NCI-H82 (cell line): Measurements from ENCODE around the gene MYO18B.

Experiments
- DNase-seq: peaks from one replicate; lab custom pipeline; 2025; lab: John Stamatoyannopoulos, UW

Gene MYO18B

DNA sequence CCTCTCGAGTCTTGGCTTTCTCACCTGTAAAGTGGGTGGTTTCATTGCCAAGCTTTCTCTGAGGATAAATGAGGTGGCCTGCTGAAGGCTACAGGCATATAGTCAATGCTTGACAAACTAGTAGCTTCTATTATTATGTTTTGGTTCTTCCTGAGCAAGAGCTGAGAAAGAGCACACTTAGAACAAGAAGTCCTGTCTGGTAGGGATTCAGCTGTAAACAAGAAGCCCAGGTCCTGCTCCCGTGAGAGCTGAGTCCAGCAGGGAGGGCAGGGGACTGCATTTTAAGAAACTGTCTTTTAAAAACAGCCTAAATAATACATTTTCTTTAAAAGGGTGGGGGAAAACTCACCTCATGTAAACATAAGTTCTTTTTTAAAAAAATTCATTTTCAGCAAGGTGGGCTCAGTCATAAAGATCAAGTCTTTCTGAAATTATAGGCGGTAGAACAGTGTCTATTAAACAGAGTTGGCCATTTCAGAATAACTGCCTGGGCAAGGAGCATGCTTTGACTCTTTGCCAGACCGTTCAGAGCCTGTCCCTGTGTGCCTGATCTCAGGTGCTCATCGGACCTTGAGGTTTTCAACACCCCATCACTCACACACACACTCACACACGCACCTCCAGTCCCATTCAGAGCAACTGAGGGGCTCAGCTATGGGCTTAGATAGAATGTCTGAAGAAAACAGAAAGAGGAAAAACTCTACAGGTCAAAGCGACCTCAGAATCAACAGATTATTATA lies 29.2 kb upstream of the MYO18B start:
- DNase-seq: no peak

DNA sequence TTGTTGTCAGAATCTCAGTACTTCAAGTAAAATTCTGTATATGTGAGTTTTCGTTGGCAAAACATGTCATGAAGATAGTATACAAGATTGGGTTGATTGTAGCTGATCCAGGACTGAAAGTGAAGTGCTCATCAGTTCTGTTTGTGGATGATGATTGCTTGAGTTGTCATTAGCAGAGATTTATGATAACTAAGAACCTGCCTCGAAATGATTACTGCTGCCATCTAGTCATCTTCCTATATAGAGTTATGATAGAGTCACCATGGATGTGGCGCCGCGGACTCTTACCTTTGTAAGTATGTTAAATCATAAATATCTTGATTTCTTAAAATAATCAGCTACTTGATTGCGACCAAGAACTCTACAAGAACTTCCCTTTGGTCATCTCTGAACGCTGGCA lies 27.9 kb upstream of the MYO18B start:
- DNase-seq: no peak

DNA sequence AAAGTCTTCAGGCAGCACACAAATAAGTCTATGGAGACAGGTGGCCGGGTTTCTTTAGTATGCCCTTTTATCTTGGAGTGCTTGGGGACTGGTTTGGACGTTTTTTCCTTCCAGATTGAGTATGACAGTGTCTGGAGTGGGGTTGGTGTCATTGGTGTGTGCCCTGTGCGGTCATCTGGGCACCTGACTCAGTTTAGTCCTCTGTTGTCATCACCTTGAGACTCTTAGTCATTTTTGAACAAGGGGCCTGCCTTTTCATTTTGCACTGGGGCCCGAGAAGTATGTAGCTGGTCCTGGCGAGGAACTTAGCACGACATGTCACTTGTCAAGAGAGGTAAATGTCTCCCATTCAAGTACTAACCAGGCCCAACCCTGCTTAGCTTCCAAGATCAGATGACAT lies 27.2 kb upstream of the MYO18B start:
- DNase-seq: no peak

DNA sequence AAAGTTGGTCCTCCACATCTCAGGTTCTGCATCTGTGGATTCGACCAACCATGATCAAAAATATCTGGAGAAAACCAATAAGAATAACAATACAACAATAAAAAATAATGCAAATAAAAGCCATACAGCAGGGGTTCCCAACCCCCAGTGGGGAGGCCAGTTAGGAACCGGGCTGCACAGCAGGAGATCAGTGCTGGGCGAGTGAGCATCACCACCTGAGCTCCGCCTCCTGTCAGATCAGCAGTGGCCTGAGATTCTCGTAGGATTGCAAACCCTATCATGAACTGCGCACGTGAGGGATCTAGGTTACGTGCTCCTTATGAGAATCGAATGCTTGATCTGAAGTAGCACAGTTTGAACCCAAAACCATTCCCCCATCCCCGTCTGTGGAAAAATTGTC lies 25.4 kb upstream of the MYO18B start:
- peak; percentile 22 for DNase-seq

DNA sequence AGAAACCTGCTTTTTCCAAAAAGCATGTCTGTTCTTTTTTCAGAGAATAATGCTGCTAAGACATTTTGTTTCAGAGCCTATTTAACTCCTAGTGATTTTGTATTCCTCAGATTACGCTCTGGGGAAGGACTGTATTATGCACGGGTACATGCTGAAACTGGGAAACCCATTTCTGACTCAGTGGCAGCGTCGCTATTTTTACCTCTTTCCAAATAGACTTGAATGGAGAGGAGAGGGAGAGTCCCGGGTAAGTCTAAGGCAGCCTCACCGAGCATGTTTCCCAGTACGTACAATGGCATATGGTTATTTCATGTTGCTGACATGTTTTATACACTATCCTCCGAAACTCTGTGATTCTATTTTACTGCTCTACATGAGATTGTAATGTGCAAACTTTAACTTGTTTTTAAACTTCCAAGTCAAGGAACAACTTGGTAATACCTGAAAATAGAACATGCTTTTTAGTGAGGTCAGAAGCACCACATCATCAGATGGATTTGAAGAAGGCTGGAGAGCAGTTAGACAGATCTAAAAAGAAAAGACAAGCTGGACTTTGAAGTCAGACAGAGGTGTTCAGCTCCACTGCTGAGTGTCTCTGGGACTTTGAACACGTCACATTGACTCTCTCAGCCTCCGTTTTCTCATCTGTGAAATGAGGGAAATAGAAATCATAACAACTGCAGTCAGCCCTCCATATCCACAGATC lies 23.7 kb upstream of the MYO18B start:
- DNase-seq: no peak

DNA sequence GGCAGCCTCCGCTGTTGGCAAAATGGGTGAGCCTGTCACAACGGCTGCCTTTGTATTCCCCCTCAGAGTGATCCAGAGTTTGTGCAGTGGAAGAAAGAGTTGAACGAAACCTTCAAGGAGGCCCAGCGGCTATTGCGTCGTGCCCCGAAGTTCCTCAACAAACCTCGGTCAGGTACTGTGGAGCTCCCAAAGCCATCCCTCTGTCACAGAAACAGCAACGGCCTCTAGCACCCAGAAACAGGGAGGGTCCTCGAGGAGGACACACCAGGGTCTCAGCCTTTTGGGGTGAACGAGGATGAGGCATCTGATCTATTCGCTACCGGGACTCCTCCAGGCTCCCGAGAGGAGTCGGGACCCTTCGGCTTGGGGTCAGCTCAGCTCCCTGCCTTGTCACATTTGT lies 19.8 kb upstream of the MYO18B start:
- no peak for DNase-seq

DNA sequence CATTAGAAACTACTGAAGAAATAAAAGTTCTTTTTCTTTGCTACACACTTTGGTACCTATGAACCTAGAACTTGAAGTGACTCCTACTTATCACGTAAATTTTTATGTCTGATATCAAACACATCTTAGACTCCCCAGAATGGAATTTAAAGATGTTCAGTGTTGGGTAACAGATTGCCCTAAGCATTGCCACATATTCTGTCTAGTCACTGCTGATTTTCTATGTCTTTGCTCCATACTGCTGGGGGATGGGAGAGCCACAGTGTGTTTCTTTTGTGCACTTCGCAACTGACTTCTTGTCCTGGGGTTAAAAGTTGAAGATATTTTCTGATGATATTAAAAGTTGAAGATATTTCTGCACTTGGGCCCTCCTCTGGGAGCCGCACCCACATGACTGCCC lies 19.4 kb upstream of the MYO18B start:
- DNase-seq: no peak

DNA sequence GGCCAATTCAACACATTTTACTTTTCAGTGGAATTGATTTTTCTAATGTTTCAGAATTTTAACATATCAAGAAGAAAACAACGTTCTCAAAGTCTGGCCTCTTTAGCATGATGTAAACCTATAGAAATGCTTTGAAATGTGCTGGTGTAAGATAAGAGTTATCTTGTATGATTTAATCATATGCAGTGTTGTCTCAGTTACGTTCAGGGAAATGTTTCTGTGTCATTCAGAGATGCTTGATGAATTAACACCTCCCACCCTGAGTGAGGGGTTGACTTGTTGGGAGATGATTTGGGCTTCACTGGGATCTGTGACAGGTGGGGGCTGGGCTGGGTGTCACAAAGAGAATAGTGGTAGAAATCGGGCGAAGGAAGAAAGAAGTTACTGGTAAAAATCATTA lies 15.7 kb upstream of the MYO18B start:
- no peak for DNase-seq

DNA sequence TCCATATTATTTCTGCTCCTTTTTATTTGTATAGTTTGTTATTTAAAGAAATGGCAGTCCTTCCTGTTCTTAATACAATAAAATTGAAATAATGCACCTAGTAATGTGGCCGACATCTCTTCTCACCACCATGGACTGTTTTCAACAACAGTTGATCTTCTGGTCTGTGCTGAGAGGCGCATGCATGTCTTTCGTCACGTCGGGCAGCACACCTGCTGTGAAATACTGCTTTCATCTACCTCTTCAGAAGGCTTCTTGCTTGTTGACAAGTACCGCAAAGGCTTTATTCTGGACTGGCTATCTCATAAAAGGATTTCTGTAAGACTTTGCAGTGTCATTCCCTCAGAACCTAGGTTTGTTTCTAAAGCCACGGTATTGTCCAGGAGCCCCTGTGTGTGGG lies 13.9 kb upstream of the MYO18B start:
- DNase-seq: no peak

DNA sequence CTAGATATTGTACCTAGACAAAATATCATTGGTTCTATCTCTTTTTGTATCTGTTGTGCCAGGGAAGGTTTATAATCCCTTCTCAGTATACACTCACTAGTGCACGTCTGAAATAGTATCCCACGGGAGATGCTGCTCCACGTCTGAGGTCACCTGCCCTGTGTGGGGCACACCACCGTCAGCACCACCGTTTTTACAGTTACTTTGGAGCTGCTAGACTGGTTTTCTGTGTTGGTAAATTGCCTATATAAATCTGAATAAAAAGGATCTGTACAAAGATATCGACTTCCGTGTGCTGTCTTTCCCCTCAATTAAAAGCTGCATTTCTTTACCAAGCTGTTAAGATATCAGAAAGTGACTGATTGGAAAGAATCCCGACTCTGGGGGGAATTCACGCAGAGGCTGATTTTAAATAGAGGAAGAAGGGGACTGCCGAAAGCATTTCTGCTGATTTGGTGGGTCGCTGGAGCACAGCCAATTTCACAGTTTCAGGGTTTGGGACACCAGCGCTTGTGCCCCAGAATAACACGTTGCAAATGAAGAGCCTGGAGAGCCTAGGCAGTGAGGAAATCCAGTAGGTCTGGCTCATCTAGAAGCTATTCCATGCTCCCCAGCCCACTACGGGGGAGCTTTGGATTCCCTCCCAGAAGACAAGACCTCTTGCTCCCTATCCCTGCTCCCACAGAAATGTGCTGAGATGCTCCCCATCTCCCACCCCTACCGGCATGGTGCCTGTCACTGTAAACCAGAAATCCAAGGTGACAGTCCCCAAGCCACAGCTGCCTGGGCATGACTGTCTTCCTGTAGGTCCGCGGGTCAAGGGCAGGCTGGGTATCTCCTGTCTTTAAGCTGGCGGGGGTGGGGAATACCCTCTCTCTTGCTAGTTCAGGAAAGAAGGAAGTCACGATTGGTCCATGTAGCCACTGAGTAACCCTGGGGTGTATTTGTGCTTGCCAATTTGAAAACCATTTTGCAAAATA lies 12.7 kb upstream of the MYO18B start:
- DNase-seq: no peak

DNA sequence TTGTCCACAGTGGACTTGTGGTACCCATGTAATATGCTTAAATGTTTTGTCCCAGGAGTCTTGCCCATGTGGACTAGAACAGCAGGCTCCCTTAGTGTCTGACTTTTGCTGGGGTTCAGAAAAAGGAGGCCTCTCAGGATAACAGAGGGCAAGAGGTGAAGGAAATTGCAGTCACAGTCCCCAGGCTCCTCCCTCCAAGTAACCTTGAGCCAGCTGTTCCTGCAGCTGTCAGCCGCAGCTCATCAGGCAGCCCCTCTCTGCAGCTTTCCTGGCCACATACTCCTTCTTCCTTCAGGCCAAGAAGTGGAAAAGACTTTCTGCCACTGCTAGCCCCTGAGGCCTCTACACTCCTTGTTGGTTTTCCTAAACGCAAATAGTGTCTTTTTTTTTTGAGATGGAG lies 6.3 kb upstream of the MYO18B start:
- DNase-seq: no peak

DNA sequence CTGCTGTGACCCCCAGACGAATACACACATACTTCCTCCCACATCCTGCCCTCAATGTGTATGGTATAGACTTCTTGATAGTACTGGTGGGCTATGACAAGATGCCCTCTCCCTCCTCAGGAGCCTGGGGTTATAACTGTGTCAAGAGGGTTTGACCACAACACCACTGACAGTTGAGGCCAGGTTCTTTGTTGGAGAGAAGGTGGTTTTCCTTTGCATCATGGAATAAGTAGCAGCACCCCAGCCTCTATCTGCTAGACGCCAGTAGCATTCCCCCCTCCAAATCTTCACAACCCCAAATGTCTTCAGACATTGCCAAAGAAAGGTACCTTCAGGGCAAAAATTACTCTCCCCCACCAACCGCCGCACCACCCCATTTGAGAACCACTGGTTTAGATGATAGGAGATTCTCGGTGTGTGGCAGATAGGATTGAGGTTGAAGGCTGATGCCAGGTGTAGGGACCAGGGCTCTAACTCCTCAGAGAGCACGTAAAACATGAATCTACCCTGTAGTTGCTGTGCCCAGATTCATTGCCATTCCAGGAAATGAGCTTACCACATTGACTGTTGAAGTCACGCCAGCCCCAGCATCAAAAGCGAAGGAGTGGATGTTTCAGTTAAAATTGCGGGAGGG lies 5.5 kb upstream of the MYO18B start:
- no peak for DNase-seq

DNA sequence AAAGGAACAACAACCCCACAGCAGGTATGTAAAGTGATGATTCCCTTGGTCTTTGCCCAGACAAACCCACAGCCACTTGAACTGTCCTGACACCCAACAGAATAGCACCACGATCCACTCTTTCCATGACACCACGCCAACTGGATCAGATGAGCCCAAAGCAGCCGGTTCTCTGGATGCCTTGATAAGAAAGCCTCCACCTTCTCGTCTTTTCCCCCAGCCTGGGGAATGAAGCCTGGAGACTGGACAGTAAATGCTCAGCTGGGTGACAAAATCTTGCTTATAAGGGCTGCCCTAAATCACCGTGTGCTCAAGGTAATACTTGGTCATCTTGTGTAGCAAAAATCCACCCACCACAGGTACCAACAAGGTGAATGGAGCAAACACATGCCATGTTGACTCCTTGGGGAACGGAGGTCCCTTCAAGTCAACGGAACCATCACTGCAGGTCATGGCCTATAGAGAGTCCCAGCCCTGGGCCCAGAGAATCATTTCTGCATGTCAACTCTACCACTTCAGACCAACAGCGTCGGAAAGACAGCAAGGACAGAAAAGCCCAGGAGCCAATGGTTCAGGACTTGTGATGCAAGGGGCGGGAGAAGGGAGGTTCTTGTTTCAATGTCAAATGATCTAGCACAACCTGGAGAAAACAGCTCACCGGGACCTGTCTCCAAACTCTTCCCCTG lies 2.2 kb upstream of the MYO18B start:
- DNase-seq: no peak

DNA sequence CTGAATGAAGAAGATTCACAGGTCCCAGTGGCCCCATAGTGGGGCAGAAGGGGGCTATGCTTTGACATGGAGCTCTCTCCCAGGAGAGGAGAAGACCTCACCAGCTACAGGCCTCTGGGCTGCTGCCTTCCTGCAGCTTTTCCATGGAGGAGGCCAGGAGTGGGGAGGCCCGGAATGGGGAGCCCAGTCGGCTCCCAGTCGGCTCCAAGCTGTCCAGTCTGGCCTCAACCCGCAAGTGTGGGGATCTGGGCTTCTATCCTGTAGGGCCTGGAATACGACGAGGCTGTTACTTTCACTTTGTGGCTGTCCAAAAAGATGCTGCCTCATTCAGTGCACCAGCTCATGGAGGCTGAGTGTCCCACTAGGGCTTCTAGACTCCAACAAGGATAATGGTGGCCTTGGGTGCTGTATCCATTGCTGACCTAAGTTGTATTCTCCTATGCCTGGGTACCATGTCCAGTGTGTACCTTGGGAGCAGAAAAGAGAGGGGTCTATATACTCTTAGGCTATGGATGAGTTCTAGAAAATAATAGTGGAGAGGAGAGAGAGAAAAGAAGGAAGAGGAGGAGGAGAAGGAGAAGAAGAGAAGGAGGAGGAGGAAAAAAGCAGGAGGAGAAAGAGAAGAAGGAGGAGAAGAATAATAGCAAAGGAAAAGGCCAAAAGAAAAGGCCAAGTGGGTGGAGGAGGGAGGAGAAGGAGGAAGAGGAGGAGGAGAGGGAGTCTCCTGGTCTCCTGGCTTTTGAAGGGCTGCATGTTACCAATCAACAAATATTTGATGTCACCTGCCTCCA lies 1.1 kb downstream of the MYO18B start:
- DNase-seq: no peak

DNA sequence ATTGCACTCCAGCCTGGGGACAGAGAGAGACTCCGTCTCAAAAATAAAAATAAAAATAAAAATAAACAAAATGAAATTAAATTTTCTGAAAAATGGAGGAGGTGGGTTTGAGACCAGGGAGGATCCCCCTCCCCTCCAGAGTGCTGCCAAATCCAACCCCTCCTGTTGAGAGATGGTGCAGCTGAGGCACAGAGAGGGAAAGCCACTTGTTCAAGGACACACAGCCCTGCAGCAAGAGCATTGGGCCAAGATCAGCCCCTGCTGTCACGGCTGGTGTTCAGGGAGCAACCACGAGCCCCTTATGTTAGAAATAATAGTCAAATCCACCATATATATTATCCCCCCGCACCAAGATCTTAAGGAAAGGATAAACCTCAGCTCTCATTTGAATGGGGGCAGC lies 2.7 kb downstream of the MYO18B start:
- DNase-seq: no peak

DNA sequence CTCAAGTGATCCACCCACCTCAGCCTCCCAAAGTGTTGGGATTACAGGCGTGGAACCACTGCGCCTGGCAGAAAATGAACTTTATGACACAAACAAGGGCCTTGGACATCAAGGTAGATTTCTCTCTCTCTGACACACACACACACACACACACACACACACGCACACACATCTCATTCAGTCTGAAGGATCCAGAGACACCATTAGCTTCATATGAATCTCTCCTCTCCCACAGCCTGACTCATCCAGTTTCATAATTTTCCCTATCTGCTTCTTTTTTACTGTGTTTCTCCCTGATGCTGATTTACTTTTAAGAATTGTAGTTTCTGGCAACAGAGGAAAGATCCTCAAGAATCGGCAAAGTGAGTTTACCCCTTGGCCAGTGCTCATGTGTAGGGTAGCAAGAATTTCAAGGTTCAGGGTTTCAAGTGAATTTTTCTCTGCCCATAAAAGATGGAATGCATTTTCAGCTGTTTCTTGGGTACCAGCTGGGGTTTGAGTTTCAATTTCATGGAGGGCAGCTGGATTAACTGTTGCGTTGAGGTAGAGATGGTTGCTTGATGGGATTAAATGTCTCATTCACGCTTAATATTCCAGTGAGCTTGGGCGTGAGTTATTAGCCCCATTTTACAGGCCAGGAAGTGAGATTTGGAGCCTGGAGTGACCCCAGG lies 3.5 kb downstream of the MYO18B start:
- DNase-seq: peak; percentile 50

DNA sequence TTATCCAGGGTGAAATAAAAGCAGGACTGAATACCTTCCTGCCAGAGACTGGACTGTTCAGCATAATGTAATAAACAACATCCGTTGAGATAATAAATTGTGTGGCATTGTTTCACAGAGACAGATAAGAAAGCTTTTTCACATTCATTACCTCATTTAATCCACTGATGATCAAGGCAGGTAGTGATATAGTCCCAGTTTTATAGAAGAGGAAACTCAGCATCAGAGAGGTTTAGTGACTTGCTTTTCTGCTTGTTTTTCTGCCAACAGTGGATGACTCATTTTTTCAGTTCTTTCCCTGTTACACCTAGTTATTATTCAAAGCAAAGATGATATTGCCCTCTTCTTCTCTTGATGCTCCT lies 4.0 kb downstream of the MYO18B start:
- DNase-seq: no peak

DNA sequence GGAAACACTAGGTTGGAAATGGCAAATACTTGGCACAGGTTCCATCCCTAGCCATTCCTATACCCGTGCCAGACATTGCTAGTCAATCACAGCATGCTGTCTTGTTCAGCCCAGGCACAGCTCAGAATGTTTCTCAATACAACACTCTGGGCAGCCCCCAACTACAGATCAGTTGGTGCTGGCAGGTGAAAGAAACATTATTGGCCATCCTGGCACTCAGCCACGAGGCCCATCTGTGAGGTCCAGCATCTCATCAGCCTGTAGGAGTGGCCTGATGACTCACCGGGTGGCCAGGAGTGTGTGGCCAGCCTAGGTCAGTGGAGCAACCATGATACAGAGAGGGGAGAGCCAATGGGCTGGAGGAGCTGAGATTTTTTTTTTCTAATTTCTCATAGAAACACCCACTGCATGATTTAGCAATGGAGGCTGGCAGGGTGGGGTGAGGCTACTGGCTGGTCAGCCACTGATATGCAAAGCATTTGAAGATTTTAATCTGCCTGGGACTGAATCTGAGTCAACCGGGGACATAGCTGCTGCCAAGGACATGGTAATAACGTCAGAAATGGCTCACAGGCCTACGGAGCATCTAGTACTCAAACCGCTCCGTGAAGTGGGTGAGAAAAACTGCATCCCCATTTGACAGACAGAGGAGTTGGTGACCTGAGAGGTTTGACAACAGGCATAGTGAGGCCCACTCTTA lies 5.4 kb downstream of the MYO18B start:
- DNase-seq: no peak

DNA sequence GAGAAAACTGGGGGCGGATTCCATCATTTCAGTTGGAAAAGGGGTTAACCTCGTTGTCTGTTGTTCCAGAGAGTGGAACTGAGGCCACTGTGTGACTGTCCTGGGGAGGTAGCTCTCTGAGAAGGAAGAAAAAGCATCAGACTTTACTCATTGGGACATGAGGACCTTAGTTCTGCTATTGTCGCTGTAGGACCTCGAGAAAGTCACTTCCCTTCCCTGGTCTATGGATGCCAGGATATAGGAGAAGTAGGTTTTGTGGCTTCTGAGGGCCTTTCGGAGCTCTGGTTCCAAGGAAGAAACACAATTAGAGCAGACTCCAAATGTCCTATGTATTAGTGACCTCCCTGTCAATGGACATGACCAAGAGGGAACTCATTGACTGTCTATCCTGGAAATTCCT lies 6.2 kb downstream of the MYO18B start:
- DNase-seq: no peak

DNA sequence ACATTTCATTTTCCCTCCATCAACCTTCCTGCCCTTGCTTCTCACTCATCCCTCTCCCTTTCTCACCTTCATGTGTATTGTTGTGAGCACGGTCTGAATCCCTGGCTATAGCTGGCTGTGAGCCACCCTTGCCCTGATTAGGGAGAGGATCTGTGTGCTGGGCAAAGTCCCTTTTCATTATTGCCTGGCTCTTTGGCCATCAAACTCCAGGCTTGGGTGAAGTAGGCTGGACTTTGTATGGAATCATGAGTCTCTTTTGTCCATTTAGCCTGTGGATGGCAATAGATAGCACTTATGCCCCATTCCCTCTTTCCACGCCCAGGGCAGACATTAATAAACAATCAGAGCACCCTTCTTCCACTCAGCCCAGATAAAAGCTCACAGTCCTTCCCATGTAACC lies 6.7 kb downstream of the MYO18B start:
- DNase-seq: no peak
